SK-N-SH treated with all-trans-retinoic acid at 6 μM for 48 hours (cell line): ENCODE data around the gene TMEM259.

Experiments
- ATAC-seq: fragments of 200-7000 bp; cut with Tn5 transposase; 3 replicates; pipeline ENCODE4 v1.9.1; 2020; ENCODE audit warnings: mild to moderate bottlenecking, moderate library complexity
- BACH2 ChIP-seq: fragments of 250-450 bp; sonication (Bioruptor Pico); IDR thresholded peaks from 2 replicates; pipeline ENCODE4 v1.9.0; 2021; ENCODE audit warnings: mild to moderate bottlenecking, borderline replicate concordance
- CSDC2 ChIP-seq: fragments of 250-450 bp; sonication (Bioruptor Pico); IDR thresholded peaks from 2 replicates; pipeline ENCODE4 v1.5.0; 2020; ENCODE audit warnings: mild to moderate bottlenecking, moderate library complexity
- ESRRG ChIP-seq: fragments of 250-450 bp; sonication (Bioruptor Pico); IDR thresholded peaks from 2 replicates; pipeline ENCODE4 v1.6.1; 2021; ENCODE audit warnings: mild to moderate bottlenecking
- GLIS3 ChIP-seq: fragments of 250-450 bp; sonication (Bioruptor Pico); IDR thresholded peaks from 2 replicates; pipeline ENCODE4 v1.5.0; 2020; ENCODE audit warnings: mild to moderate bottlenecking, moderate library complexity
- ISL1 ChIP-seq: fragments of 250-450 bp; sonication (Bioruptor Pico); IDR thresholded peaks from 2 replicates; pipeline ENCODE4 v2.1.2; 2022; ENCODE audit warnings: mild to moderate bottlenecking, moderate library complexity
- OSR1 ChIP-seq: fragments of 250-450 bp; sonication (Bioruptor Pico); IDR thresholded peaks from 2 replicates; pipeline ENCODE4 v1.8.0; 2022; ENCODE audit warnings: moderate library complexity, mild to moderate bottlenecking, inconsistent platforms
- PPARA ChIP-seq: fragments of 250-450 bp; sonication (Bioruptor Pico); IDR thresholded peaks from 2 replicates; pipeline ENCODE4 v1.5.0; 2020; ENCODE audit warnings: mild to moderate bottlenecking, borderline replicate concordance
- RARB ChIP-seq: fragments of 250-450 bp; sonication (Bioruptor Pico); IDR thresholded peaks from 2 replicates; pipeline ENCODE4 v1.8.0; 2021; ENCODE audit warnings: mild to moderate bottlenecking, moderate library complexity
- TCF4 ChIP-seq: fragments of 250-450 bp; sonication (Bioruptor Pico); IDR thresholded peaks from 2 replicates; pipeline ENCODE4 v1.8.0; 2021; ENCODE audit warnings: mild to moderate bottlenecking, moderate library complexity, borderline replicate concordance
- TOX ChIP-seq: fragments of 250-450 bp; sonication (Bioruptor Pico); IDR thresholded peaks from 2 replicates; pipeline ENCODE4 v1.8.0; 2021; ENCODE audit warnings: mild to moderate bottlenecking, moderate library complexity, borderline replicate concordance
- ZC3H10 ChIP-seq: fragments of 250-450 bp; sonication (Bioruptor Pico); IDR thresholded peaks from 2 replicates; pipeline ENCODE4 v1.5.1; 2021; ENCODE audit warnings: mild to moderate bottlenecking, moderate library complexity
- ZFP3 ChIP-seq: fragments of 250-450 bp; sonication (Bioruptor Pico); IDR thresholded peaks from 2 replicates; pipeline ENCODE4 v1.5.0; 2020; ENCODE audit warnings: mild to moderate bottlenecking, moderate library complexity
- ZFP30 ChIP-seq: fragments of 450-650 bp; formaldehyde crosslinking; IDR thresholded peaks from 2 replicates; pipeline ENCODE4 v1.5.0; 2022; ENCODE audit warnings: mild to moderate bottlenecking, moderate library complexity
- ZNF565 ChIP-seq: fragments of 450-650 bp; formaldehyde crosslinking; conservative IDR thresholded peaks from 2 replicates; pipeline ENCODE4 v1.5.0; 2020; ENCODE audit warnings: low read depth, mild to moderate bottlenecking, moderate library complexity
- ZNF70 ChIP-seq: fragments of 450-650 bp; formaldehyde crosslinking; IDR thresholded peaks from 2 replicates; pipeline ENCODE4 v1.5.0; 2020; ENCODE audit warnings: mild to moderate bottlenecking, moderate library complexity
- ZNF8 ChIP-seq: fragments of 450-650 bp; formaldehyde crosslinking; IDR thresholded peaks from 2 replicates; pipeline ENCODE4 v1.5.0; 2020; ENCODE audit warnings: mild to moderate bottlenecking, moderate library complexity
- TF ChIP-seq, protein P1 (sequence below): fragments of 250-450 bp; sonication (Bioruptor Pico); IDR thresholded peaks from 2 replicates; pipeline ENCODE4 v1.5.0; 2020; ENCODE audit warnings: mild to moderate bottlenecking, moderate library complexity
- TF ChIP-seq, protein P2 (sequence below): fragments of 250-450 bp; sonication (Bioruptor Pico); IDR thresholded peaks from 2 replicates; pipeline ENCODE4 v1.8.0; 2020; ENCODE audit warnings: mild to moderate bottlenecking, moderate library complexity, borderline replicate concordance
- TF ChIP-seq, protein P3 (sequence below): fragments of 250-450 bp; sonication (Bioruptor Pico); IDR thresholded peaks from 2 replicates; pipeline ENCODE4 v1.8.0; 2021; ENCODE audit warnings: low read depth, mild to moderate bottlenecking, moderate library complexity, borderline replicate concordance
- TF ChIP-seq, protein P4 (sequence below): fragments of 250-450 bp; sonication (Bioruptor Pico); IDR thresholded peaks from 2 replicates; pipeline ENCODE4 v1.5.1; 2020; ENCODE audit warnings: low read depth, mild to moderate bottlenecking, moderate library complexity

Gene TMEM259

DNA sequence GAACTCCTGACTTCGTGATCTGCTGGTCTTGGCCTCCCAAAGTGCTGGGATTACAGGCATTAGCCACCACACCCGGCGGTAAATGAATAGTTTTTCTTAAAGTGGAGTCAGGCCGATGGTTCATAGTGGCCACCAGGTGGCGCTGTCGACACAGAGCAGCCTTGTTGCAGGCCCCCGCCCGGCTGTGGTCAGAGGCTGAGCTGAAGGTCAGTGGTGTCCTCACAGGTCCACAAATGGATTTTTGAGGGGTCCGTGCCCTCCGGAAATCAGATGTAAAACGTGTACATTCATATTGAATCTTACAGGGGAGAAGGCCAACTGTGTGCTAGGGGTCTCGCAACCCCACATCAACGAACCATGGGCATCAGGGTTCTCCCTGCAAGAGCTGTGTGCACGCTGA lies 50.2 kb downstream of the TMEM259 start:
- TF ChIP-seq BACH2 (no peak), ZNF8 (CRISPR knock-in tag) (no peak), ESRRG (no peak), RARB (CRISPR knock-in tag) (no peak), ZNF70 (CRISPR knock-in tag) (no peak), TCF4 (CRISPR knock-in tag) (no peak), ZC3H10 (CRISPR knock-in tag) (no peak)
- TF ChIP-seq, protein P1, sequence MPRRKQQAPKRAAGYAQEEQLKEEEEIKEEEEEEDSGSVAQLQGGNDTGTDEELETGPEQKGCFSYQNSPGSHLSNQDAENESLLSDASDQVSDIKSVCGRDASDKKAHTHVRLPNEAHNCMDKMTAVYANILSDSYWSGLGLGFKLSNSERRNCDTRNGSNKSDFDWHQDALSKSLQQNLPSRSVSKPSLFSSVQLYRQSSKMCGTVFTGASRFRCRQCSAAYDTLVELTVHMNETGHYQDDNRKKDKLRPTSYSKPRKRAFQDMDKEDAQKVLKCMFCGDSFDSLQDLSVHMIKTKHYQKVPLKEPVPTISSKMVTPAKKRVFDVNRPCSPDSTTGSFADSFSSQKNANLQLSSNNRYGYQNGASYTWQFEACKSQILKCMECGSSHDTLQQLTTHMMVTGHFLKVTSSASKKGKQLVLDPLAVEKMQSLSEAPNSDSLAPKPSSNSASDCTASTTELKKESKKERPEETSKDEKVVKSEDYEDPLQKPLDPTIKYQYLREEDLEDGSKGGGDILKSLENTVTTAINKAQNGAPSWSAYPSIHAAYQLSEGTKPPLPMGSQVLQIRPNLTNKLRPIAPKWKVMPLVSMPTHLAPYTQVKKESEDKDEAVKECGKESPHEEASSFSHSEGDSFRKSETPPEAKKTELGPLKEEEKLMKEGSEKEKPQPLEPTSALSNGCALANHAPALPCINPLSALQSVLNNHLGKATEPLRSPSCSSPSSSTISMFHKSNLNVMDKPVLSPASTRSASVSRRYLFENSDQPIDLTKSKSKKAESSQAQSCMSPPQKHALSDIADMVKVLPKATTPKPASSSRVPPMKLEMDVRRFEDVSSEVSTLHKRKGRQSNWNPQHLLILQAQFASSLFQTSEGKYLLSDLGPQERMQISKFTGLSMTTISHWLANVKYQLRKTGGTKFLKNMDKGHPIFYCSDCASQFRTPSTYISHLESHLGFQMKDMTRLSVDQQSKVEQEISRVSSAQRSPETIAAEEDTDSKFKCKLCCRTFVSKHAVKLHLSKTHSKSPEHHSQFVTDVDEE (CRISPR knock-in tag), result no peak
- no peak for ATAC-seq

DNA sequence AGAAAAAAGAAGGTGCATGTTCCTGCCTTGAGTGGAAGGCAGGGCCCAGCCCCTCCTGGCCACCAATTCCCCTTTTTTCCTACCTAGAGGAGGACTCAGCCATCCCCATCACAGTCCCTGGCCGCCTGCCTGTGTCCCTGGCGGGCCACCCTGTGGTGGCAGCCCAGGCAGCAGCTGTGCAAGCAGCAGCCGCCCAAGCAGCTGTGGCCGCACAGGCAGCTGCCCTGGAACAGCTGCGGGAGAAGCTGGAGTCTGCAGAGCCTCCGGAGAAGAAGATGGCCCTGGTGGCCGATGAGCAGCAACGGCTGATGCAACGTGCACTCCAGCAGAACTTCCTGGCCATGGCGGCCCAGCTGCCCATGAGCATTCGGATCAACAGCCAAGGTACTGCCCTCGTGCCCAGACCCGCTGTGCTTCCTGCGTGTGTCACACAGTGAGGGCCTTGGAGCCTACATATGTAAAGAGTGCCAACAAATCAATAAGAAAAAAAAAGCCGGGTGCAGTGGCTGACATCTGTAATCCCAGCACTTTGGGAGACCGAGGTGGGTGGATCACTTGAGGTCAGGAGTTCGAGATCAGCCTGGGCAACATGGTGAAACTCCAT lies 54.3 kb downstream of the TMEM259 start:
- ATAC-seq, result no peak
- TF ChIP-seq ZFP30 (CRISPR knock-in tag) (no peak), RARB (CRISPR knock-in tag) (no peak), ESRRG (no peak), CSDC2 (CRISPR knock-in tag) (no peak)
- TF ChIP-seq, protein P2, sequence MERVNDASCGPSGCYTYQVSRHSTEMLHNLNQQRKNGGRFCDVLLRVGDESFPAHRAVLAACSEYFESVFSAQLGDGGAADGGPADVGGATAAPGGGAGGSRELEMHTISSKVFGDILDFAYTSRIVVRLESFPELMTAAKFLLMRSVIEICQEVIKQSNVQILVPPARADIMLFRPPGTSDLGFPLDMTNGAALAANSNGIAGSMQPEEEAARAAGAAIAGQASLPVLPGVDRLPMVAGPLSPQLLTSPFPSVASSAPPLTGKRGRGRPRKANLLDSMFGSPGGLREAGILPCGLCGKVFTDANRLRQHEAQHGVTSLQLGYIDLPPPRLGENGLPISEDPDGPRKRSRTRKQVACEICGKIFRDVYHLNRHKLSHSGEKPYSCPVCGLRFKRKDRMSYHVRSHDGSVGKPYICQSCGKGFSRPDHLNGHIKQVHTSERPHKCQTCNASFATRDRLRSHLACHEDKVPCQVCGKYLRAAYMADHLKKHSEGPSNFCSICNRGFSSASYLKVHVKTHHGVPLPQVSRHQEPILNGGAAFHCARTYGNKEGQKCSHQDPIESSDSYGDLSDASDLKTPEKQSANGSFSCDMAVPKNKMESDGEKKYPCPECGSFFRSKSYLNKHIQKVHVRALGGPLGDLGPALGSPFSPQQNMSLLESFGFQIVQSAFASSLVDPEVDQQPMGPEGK (CRISPR knock-in tag), result no peak
- TF ChIP-seq, protein P3, sequence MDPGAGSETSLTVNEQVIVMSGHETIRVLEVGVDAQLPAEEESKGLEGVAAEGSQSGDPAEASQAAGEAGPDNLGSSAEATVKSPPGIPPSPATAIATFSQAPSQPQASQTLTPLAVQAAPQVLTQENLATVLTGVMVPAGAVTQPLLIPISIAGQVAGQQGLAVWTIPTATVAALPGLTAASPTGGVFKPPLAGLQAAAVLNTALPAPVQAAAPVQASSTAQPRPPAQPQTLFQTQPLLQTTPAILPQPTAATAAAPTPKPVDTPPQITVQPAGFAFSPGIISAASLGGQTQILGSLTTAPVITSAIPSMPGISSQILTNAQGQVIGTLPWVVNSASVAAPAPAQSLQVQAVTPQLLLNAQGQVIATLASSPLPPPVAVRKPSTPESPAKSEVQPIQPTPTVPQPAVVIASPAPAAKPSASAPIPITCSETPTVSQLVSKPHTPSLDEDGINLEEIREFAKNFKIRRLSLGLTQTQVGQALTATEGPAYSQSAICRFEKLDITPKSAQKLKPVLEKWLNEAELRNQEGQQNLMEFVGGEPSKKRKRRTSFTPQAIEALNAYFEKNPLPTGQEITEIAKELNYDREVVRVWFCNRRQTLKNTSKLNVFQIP, result no peak
- TF ChIP-seq, protein P1 (CRISPR knock-in tag), result no peak

DNA sequence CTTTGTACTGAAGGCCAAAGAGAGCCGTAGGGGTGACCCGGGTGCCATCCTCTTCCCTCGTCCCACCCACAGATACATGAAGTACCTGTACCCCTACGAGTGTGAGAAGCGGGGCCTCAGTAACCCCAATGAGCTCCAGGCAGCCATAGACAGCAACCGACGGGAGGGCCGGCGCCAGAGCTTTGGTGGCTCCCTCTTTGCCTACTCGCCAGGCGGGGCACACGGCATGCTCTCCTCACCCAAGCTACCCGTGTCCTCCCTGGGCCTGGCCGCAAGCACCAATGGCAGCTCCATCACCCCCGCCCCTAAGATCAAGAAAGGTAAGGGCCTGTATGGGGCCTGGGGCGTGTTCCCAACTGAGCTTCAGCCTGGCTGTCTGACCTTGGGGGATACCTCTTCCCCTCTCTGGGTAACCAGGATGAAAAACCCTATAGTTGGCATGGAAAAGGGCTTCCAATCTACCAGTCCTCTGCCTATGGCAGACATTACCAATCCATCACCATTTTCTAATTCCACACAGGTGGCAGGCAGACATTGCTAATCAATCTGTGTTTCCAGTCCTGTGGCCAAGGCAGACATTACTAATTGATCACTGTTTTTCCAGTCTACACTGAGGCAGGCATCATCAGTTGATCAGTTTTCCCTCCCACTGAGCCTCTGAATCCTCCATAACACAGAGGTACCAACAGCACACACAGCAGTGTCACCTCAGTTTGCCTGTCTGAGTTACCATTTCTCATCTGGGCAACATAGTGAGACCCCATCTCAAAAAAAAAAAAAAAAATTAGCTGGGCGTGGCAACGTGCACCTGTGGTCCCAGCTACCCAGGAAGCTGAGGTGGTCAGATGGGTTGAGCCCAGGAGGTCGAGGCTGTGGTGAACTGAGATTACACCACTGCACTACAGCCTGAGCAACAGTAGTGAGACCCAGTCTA lies 55.9 kb downstream of the TMEM259 start:
- ATAC-seq, result no peak
- TF ChIP-seq, protein P1 (CRISPR knock-in tag), result no peak
- TF ChIP-seq, protein P2 (CRISPR knock-in tag), result no peak
- TF ChIP-seq ZFP3 (CRISPR knock-in tag), result no peak
- TF ChIP-seq TOX, result no peak
- TF ChIP-seq, protein P4, sequence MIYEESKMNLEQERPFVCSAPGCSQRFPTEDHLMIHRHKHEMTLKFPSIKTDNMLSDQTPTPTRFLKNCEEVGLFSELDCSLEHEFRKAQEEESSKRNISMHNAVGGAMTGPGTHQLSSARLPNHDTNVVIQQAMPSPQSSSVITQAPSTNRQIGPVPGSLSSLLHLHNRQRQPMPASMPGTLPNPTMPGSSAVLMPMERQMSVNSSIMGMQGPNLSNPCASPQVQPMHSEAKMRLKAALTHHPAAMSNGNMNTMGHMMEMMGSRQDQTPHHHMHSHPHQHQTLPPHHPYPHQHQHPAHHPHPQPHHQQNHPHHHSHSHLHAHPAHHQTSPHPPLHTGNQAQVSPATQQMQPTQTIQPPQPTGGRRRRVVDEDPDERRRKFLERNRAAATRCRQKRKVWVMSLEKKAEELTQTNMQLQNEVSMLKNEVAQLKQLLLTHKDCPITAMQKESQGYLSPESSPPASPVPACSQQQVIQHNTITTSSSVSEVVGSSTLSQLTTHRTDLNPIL (CRISPR knock-in tag), result no peak
- TF ChIP-seq OSR1 (CRISPR knock-in tag), result no peak
- no peak for TF ChIP-seq CSDC2 (CRISPR knock-in tag)
- no peak for TF ChIP-seq GLIS3 (CRISPR knock-in tag)
- no peak for TF ChIP-seq ZNF565 (CRISPR knock-in tag)
- no peak for TF ChIP-seq ESRRG
- no peak for TF ChIP-seq ISL1
- no peak for TF ChIP-seq ZC3H10 (CRISPR knock-in tag)
- TF ChIP-seq BACH2, result no peak
- TF ChIP-seq TCF4 (CRISPR knock-in tag), result no peak
- no peak for TF ChIP-seq PPARA (CRISPR knock-in tag)
- TF ChIP-seq ZNF8 (CRISPR knock-in tag), result no peak
